Activated T-cell treated with anti-CD3 and anti-CD28 coated beads for 24 hours (primary cell): Measurements from ENCODE around the gene SNX14.
"Not testable (repeated sequence)": the region's sequence is repeated elsewhere in the genome, so short reads cannot be mapped to it uniquely, and the experiment has no call there.

Experiments used
- DNase-seq: peaks from one replicate; pipeline ENCODE4 v3.0.0-alpha.2; 2020; ENCODE audit warnings: low read depth

SNX14 gene

GRCh38 chr6:85582832-85583231, 10.8 kb downstream of the SNX14 start:
- DNase-seq, result not testable (repeated sequence)

- no peak for DNase-seq
Observed at GRCh38 chr6:85581572-85581971, 12.1 kb downstream of the SNX14 start.

DNA sequence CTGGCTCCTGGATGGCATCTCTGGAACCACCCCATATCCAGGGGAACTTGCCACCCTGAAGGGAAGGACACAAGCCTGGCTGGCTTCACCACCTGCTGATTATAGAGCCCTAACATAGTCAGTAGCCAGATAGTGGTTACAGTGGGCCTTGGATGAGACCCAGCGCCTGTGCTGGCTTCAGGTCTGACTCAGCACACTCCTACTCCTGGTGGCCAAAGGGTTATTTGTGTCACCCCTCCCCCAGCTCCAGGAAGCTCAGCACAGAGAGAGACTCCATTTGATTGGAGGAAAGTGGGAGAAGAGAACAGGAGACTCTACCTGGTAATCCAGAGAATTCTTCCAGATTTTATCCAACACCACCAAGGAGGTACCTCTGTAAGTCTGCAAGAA, 12.8 kb downstream of the SNX14 start:
- no peak for DNase-seq

- DNase-seq, result no peak
Observed at GRCh38 chr6:85580118-85580877, 13.4 kb downstream of the SNX14 start.

- DNase-seq, result no peak
Observed at GRCh38 chr6:85579581-85579980, 14.1 kb downstream of the SNX14 start.

- no peak for DNase-seq
Observed at GRCh38 chr6:85576476-85576875, 17.2 kb downstream of the SNX14 start.

DNA sequence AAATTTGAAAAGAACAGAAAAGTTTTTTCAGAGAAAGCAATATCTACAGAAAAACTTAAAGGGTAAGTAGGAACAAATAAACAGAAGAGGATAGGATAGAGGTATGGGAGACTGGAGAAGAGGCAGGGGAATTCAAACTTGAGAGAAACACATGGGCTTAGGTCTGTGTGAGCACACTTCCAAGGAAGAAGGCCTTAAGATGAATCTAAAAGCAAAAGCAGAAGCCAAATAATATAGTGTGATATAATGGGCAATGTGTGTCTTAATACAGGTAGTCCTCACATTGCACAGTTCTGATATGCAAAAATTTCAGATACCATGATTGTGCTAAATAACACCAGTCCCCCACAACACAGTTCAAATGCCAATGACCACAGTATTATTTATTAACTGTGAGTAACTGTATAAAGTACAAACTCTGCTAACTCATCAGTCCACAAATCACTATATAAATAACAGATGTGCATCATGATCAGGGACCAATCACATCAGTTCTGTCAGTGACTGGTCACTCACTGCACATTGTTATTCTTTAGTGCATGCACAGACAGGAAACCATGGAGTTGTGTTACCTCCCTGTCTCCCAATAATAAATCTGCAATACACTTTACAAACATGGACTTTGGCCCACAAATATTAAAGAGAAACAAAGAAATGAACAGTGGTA, 18.6 kb downstream of the SNX14 start:
- DNase-seq, result no peak

DNA sequence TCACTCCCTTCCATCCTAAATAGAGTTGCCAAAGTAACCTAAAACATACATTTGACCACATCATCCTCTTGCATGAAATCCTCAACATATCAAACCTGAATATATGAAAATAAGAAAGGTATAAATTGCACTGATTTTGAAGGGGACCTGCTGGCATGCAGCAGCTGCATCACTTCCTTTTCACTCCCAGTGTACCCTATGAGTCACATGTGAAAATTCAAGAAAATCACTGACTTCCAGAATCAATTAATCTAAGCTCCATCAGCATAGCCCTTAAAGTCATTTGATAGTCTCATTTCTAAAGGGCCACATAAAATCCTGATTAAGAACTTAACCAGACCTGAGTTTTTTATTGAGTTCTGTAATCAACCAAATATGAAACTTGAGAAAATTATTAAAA, 24.3 kb downstream of the SNX14 start:
- no peak for DNase-seq

DNA sequence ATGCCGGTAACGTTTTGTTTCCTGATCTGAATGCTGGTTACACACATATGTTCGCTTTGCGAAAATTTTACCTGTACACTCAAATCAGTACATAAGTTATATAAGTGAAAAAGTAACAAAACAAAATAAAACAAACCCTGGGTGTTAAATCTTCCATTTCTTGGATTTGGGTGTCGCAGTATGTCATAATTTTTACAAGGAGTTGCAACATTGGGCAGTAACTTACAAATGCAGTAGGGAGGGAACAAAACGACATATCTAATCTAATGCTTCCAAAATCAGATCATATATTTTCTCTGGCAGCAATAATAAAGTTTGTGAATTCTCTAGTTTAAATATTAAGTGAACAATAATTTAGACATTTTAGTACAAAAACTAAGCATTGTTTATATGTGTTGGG, 25.2 kb downstream of the SNX14 start:
- no peak for DNase-seq

DNA sequence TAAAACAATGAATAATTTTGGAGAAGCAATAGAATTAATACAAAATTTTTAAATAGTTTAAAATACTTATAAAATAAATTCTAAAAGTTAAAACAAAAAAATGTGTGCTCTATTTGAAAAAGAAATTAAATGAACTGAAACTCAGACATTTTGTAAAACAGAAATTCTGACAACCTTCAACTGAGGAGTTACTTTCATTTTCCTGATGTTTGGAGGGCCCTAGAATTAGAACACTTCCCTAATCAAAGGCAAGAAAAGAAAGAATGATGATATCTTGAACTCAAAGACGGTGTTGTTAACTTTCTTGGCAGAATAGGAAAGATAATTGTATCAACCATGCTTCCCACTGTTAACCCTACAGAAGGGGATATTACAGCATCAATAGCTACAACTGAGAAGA, 27.9 kb downstream of the SNX14 start:
- DNase-seq, result no peak

DNA sequence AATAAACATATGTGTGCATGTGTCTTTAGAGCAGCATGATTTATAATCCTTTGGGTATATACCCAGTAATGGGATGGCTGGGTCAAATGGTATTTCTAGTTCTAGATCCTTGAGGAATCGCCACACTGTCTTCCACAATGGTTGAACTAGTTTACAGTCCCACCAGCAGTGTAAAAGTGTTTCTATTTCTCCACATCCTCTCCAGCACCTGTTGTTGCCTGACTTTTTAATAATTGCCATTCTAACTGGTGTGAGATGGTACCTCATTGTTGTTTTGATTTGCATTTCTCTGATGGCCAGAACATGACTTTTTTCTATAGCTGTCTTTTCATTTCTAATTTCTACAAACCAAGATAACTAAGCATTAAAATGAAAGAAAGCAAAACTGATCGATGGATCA, 29.4 kb downstream of the SNX14 start:
- DNase-seq, result not testable (repeated sequence)

DNA sequence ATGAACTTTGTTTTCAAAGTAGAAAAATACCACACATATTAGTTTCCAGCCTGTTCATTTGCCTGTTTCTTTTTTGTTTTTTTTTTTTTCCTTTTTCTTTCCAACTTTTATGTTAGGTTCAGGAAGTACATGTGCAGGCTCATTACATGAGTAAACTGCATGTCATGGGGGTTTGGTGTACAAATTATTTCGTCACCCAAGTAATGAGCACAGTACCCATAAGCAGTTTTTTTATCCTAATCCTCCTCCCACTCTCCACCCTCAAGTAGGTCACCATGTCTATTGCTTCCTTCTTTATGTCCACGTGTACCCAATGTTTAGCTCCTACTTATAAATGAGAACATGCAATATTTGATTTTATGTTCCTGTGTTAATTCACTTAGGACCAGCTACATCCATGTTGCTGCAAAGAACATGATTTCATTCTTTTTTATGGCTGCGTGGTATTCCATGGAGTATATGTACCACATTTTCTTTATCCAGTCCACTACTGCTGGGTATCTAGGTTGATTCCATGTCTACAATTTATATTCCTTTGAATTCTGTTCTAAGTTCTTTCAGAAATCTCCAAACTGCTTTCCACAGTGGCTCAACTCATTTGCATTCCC, 31.8 kb downstream of the SNX14 start:
- DNase-seq, result no peak

- DNase-seq, result no peak
Observed at GRCh38 chr6:85556992-85557668, 36.5 kb downstream of the SNX14 start.

DNA sequence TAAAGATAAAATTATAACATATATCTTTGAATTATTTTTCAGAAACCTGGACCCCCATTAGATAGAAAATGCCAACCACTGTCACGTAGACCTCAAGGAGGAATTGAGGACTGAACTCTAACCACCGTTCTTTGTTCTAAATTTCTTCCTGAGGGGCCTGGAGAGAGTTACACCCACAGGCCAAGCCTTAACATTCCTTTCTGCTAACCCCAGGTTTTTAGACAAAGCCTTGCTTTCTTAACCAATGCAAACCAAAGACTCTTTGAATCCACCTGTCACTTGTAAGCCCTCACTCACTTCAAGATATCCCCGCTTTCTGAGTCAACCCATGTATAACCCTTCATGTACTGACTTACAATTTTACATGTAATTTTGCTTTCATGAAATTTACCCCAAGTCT, 41.0 kb downstream of the SNX14 start:
- no peak for DNase-seq

DNA sequence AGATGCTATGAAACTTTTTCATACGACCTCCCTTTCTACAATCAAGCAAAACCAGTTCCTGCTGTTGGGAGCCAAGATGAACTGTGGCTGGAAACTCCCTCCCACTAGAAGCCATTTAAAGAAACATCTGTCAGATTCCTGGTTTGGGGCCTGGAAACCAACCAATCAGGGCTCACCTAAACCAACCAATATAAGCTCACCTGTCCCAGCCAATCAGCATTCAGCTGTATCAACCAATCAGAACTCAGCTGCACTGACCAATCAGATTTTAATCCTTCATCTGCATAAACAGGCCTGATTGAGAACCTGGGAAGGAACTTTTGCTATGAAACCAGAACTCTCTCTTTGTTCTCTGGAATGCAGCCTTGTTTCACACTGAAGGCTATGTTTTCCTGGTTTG, 42.4 kb downstream of the SNX14 start:
- DNase-seq, result no peak

GRCh38 chr6:85547719-85548118, 45.9 kb downstream of the SNX14 start:
- DNase-seq, result no peak

GRCh38 chr6:85544776-85545175, 48.9 kb downstream of the SNX14 start:
- no peak for DNase-seq

- no peak for DNase-seq
Observed at GRCh38 chr6:85537055-85537494, 56.6 kb downstream of the SNX14 start.

GRCh38 chr6:85524281-85524680, 69.4 kb downstream of the SNX14 start:
- DNase-seq, result not testable (repeated sequence)

GRCh38 chr6:85516168-85516567, 77.5 kb downstream of the SNX14 start:
- no peak for DNase-seq

GRCh38 chr6:85506441-85507093, 87.1 kb downstream of the SNX14 start:
- no peak for DNase-seq

DNA sequence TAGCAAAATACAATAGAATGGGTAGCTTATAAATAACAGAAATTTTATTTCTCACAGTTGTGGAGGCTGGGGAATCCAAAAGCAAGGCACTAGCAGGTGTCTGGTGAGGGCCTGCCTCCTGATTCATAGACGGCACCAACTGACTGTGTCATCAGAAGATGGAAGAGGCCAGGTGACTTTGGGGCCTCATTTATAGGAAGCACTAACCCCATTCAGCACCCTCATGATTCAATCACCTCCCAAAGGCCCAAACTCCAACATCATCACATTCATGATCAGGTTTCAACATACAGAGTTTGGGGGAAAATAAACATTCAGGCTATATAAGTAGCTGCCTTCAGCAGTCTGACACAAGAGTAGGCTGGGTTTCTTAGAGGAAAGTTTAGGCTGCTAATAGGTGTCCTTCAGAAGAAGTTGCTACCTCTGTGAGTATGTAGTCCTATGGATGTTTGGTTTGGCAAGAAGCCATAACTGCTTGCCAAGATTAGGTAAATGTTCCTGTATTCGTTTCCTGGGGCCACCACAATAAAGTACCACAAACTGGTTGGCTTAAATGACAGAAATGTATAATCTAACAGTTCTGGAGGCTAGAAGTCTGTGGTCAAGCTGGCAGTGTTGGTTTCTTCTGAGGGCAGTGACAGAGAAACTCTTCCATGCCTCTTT, 94.9 kb downstream of the SNX14 start:
- no peak for DNase-seq
